ENCODE measurements around the gene RBM20.

Gene RBM20

DNA sequence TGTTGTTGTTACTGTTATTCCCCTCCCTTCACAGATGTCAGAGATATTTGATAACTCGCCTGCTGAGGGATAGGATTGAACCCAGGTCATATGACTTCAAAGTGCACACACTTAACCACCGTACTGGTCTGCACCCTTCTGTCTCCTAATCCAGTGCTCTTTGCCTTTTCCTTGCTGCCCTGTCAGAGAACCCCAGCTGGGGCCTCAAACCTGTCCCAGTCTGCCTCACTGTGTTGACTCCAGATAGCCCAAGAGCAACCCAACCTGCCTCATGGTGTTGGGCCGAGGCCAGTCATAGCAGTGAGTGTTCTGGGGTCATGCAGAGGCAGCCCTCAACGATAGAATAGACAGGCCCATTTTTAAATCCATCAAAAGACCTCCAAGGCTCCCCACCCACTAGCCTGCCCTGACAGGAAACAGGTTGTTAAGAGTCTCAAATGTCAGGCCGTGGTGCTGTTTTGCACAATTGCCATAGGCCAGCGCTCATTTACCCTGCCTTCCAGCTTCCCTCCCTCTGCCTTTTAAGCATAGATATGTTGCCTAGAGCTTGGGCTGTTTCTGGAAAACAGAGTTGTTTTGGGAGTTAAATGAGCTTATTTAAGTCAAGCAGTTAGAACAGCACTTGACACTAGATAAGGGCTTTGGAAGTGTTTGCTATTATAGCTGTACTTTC lies 190.6 kb downstream of the RBM20 start:
- DNase-seq (ENCODE audit: low read depth): no peak

GRCh38 chr10:110835841-110836240 lies 191.7 kb downstream of the RBM20 start:
- DNase-seq (ENCODE audit: low read depth): no peak

DNA sequence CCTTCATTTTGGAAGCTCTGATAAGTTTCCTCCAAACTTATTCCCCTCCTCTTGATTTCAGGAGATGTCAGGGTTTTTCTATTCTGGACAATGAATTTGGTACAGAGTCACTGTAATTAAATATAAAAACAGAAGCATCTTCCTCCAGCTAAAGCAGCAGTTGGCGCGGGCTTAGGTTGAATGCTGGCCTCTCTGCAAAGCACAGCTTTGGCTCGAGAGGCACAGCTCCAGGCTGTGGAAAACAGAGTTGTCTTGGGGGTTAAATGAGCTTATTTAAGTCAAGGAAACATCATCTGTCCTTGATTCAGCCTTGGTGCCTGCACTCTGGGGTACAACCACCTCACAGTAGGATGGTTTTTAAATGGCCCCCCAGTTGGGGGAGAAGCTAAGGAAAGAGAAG lies 192.6 kb downstream of the RBM20 start:
- no peak for DNase-seq (ENCODE audit: low read depth)

- DNase-seq (ENCODE audit: low read depth): no peak
Measured at GRCh38 chr10:110837418-110838171, 193.5 kb downstream of the RBM20 start.

- DNase-seq (ENCODE audit: low read depth): no peak
Measured at GRCh38 chr10:110840225-110840922, 196.2 kb downstream of the RBM20 start.

DNA sequence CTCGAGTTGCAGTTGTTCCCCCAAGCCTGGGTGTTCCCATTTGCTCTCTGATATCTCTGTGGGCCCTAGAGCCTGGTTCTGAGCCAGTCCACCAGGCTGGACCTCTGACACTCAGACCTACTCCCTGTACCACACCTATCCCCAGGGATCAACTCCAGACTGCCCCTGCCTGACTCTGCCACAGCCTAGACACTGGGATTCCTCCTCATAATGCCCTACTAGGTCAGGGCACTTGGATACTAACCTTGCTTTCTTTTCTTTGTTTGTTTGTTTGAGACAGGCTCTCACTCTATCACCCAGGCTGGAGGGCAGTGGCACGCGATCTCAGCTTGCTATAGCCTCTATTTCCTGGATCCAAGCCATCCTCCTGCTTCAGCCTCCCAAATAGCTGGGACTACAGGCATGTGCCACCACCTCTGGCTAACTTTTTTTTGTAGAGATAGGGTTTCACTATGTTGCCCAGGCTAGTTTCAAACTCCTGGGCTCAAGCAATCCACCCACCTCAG lies 196.8 kb downstream of the RBM20 start:
- no peak for DNase-seq (ENCODE audit: low read depth)

GRCh38 chr10:110841767-110842267 lies 197.7 kb downstream of the RBM20 start:
- no peak for DNase-seq (ENCODE audit: low read depth)

- no peak for DNase-seq (ENCODE audit: low read depth)
Measured at GRCh38 chr10:110842326-110842904, 198.3 kb downstream of the RBM20 start.

DNA sequence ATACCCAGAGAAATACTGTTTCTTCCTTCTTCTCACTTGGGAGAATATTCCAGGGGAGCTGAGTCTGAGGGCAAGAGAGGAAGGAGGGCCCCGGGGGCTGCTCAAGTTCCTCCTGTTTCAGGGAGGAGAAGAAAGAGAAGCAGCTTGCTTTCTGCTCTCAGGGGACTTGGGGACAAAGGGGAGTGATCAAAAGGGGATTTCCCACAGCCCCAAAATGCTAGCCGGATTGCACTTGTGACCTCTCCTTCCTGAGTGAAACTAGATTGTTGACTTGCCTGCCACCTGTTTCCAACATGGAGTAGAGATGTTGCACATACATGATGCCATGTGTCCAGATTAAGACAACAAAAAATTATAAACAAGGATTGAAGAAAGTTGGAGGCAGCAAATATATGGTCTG lies 198.9 kb downstream of the RBM20 start:
- no peak for DNase-seq (ENCODE audit: low read depth)

DNA sequence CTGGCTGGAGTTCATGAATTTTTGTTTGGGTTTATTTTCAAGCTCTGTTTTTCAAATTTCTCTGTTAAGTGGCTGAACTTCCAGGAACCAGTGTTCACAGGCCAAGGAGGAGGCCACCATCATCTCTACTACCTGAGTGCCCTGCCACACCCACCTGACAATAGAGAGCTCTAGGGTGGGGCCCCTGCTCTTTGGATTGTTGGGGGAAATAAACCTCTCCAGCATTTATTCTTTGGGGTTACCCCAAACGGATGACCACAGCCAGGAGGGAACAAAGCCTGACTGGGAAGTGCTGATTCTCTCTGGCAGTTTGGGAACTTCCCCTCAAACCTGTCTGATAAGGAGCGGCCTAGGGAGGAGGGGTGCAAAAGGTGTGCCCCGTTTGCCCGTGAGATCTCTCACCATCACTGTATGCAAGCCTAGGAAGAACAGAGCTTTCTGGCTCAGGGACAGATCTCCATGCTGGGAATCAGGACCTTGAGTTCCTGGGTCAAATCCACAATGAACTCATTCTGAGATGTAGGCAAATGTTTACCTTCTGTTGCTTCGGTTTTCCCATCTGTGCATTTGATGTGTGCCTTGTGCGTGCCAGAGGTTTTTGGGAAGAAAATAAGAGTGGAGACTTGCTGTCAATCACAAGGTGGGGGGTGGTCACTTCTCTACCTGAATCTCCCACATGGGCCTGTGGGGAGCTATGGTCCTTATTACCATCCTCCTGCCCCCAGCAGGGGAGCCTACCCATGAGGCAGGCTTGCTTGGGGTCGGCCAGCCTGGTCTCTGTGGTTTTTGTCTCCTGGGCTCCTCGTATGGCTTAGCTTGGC lies 199.9 kb downstream of the RBM20 start:
- DNase-seq (ENCODE audit: low read depth): no peak

GRCh38 chr10:110844617-110844881 lies 200.4 kb downstream of the RBM20 start:
- DNase-seq (ENCODE audit: low read depth): no peak

GRCh38 chr10:110845192-110845755 lies 201.1 kb downstream of the RBM20 start:
- DNase-seq (ENCODE audit: low read depth): no peak

DNA sequence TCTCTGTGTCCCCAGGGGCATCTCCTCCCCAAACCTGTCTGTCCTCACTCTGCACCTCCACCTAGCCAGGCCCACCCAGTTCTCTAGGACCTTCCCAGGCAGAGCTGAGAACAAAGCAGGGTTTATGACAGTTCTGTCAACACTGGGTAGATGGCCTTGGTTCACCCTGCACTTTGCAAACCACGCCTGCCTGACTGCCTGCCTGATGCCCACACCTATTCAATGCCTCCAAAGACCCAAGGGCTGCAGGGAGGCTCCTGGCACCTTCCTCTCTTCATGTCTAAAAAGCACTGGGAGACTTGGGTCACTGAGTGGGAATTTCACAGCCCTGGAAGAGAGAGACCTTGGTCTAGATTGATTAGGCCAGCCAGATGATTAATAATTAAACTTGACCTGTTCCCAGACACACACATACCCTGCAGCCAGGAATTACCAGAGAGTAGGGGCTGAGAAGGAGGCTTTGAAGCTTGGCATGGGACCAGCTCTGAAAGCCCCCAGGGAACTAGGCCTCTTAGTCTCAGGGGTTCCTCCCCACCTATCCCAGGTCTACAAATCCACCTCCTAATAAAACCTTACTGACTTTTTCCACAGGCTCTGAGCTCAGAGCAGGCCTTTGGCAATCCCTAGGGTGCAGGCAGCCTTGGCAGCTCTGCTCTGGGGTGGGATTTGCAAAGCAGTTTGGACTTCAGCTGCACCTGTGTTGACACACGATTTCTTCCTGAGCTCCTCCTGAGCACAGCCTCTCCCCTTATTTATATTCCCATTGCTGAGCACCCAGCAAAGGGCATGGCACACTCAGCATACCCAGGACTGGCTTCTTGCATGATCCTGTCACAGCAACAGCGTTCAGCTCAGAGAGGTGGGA lies 201.9 kb downstream of the RBM20 start:
- DNase-seq (ENCODE audit: low read depth): no peak

GRCh38 chr10:110847374-110847773 lies 203.2 kb downstream of the RBM20 start:
- DNase-seq (ENCODE audit: low read depth): no peak

GRCh38 chr10:110848106-110848505 lies 204.0 kb downstream of the RBM20 start:
- DNase-seq (ENCODE audit: low read depth): no peak

DNA sequence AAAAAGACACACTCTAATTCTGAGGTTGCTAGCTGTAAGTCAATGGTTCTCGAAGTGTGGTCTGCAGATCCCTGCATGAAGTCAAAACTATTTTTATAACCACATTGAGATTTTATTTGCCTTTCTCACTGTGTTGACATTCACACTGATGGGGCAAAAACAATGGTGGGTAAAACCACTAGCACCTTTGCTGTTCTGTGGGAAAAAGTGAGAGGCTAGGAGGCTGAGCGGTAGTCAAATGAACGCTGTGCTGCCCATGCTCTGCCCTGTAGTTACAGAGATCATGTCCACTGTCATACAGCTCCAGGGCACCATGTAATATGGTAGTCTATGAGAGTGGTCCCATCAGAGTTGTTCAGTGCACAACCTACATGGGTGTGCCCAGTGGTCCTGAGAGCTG lies 206.0 kb downstream of the RBM20 start:
- no peak for DNase-seq (ENCODE audit: low read depth)

DNA sequence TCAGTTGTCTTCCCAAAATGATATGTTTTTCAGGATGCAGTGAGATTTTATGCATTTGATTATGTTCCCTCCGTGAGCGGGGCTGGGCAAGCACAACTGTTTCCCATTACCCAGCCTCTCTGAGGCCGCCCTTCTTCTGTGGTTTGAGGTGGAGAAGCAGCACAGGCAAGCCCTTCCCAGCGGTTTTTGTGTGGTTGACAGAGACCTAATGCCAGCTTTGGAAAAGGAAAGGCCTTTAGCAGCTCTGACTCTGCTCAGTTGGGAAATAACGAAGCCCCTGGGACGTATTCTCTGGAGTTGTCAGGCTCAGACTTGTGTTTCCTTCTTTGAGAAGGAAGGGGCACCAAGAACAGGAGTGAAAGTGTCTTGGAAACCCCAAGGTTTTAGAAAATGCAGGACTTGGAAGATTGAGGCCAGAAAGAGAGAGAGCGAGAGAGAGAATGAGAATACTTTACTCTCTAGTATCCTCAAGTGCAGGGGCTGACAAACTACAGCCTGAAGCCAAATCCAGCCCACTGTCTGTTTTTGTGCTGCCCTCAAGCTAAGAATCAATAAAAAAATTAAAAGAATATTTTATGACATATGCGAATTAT lies 207.0 kb downstream of the RBM20 start:
- no peak for DNase-seq (ENCODE audit: low read depth)

GRCh38 chr10:110852255-110852896 lies 208.2 kb downstream of the RBM20 start:
- DNase-seq (ENCODE audit: low read depth): no peak

DNA sequence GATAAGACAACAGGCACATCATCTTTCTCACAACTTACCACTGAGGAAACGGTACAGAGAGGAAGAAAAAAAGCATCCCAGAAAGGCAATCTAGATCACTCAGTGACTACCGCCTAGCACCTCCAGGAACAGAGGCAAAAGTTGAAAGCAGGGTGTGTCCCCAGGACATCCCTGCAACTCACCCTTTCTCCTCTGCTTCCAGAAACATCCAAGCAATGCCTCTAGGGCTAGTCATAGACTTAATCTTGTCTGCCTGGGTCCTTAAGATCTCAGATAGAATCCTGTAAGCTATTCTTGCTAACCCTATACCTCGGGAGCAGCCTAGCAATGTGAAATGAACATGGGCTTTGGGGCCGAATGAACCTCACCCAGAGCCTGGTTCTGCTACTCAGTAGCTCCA lies 208.8 kb downstream of the RBM20 start:
- no peak for DNase-seq (ENCODE audit: low read depth)
